ENCODE measurements around the gene ZPR1.
"Not testable (repeated sequence)": the region's sequence is repeated elsewhere in the genome, so short reads cannot be mapped to it uniquely, and the experiment has no call there.

Gene ZPR1

GRCh38 chr11:116787786-116788486, at the start of gene ZPR1:
Gene ZPR1 (minus strand): TSS chr11:116788023. CDS start chr11:116787990, 33 bp downstream.
- peak; percentile 58 for DNase-seq

- no peak for DNase-seq
These were observed 48.8 kb upstream of the ZPR1 start for GRCh38 chr11:116836632-116836991.

GRCh38 chr11:116835791-116836631, 48.2 kb upstream of the ZPR1 start:
- peak; percentile 69 for DNase-seq

GRCh38 chr11:116835042-116835772, 47.4 kb upstream of the ZPR1 start:
- peak; percentile 67 for DNase-seq

- DNase-seq, result not testable (repeated sequence)
These were observed 46.8 kb upstream of the ZPR1 start for GRCh38 chr11:116834535-116835041.

GRCh38 chr11:116833816-116834534, 46.2 kb upstream of the ZPR1 start:
- DNase-seq, result no peak

GRCh38 chr11:116833491-116833815, 45.6 kb upstream of the ZPR1 start:
- DNase-seq, result no peak

GRCh38 chr11:116832350-116833290, 44.8 kb upstream of the ZPR1 start:
- no peak for DNase-seq

- DNase-seq, result no peak
These were observed 44.0 kb upstream of the ZPR1 start for GRCh38 chr11:116831790-116832349.

- no peak for DNase-seq
These were observed 42.5 kb upstream of the ZPR1 start for GRCh38 chr11:116830184-116830912.

GRCh38 chr11:116829525-116830183, 41.8 kb upstream of the ZPR1 start, which contains the start of gene APOC3:
Gene APOC3 (plus strand): TSS chr11:116829907. CDS start chr11:116830583, 676 bp downstream.
- DNase-seq, result no peak

GRCh38 chr11:116828632-116829524, 41.1 kb upstream of the ZPR1 start:
- no peak for DNase-seq

- no peak for DNase-seq
These were observed 39.6 kb upstream of the ZPR1 start for GRCh38 chr11:116827461-116827860.

- DNase-seq, result no peak
These were observed 39.1 kb upstream of the ZPR1 start for GRCh38 chr11:116826751-116827431.

GRCh38 chr11:116825854-116826750, 38.3 kb upstream of the ZPR1 start:
- no peak for DNase-seq

GRCh38 chr11:116825434-116825833, 37.6 kb upstream of the ZPR1 start:
- DNase-seq, result no peak

Data from GDM1 (cell line).